ENCODE measurements around the gene RPL10. TPM values are rescaled to one million over a fixed set of nuclear protein-coding genes. Genes with fewer than 3 reads are reported as not detected.
A peak's percentile ranks its signal among the peaks of the same experiment; 100 is the strongest.

Gene RPL10
- total and polyA plus RNA-seq, 2 of the 13 experiments (the other 11 are each of a cell fraction or from before 2014, with no cell fraction given): 2,381 to 4,713 TPM

DNA sequence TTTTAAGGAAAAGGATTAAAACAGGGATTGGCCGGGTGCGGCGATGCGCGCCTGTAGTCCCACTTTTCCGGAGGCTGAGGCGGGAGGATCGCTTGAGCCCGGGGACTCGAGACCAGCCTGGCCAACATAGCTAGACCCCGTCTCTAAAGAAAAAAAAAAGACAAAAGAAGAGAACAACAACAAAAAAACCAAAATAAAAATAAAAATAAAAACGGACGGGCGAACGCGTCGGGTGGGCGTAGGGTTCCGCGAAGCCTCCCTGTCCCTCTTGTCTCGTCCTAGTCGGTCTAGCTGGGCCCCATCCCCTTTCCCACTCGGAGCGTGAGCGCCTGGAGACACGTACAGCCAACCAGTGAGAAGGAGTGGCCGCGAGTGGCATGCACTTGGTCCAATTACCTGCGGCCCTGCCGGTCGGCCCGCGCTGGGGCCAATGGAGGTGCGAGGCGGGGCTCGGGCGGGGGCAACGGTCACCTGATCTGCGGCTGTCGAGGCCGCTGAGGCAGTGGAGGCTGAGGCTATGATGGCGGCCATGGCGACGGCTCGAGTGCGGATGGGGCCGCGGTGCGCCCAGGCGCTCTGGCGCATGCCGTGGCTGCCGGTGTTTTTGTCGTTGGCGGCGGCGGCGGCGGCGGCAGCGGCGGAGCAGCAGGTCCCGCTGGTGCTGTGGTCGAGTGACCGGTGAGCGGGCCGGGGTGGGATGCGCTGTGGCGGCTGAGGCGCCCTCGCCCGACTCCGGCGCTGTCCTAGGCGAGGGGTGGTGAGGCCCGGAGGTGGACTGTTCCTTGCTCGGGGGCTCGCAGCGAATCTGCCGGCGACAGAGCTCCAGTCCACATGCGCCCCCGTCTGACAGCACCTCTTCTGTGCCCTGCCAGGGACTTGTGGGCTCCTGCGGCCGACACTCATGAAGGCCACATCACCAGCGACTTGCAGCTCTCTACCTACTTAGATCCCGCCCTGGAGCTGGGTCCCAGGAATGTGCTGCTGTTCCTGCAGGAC lies 30.3 kb downstream of the RPL10 start, which contains the start of gene ATP6AP1 (continued):
- TF ChIP-seq, protein P1, sequence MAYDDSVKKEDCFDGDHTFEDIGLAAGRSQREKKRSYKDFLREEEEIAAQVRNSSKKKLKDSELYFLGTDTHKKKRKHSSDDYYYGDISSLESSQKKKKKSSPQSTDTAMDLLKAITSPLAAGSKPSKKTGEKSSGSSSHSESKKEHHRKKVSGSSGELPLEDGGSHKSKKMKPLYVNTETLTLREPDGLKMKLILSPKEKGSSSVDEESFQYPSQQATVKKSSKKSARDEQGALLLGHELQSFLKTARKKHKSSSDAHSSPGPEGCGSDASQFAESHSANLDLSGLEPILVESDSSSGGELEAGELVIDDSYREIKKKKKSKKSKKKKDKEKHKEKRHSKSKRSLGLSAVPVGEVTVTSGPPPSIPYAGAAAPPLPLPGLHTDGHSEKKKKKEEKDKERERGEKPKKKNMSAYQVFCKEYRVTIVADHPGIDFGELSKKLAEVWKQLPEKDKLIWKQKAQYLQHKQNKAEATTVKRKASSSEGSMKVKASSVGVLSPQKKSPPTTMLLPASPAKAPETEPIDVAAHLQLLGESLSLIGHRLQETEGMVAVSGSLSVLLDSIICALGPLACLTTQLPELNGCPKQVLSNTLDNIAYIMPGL (CRISPR knock-in tag; IDR thresholded peaks at IDR 0.05; ENCODE audit: borderline replicate concordance in 1 of 2, low read depth in 1 of 2): peak; percentile 23 to 65; a peak in 1 of 4 replicates
- TF ChIP-seq HMGA1 (CRISPR knock-in tag; conservative IDR thresholded peaks at IDR 0.05): no peak
- 0 out of 2 replicates have a peak, but pooled peaks have one; percentile 16 for TF ChIP-seq KMT2A (CRISPR knock-in tag; IDR thresholded peaks at IDR 0.05)
- TF ChIP-seq HNRNPH1 (optimal IDR thresholded peaks at IDR 0.05; ENCODE audit: low read depth, low read length): no peak
- TF ChIP-seq ZBTB7B (CRISPR knock-in tag; IDR thresholded peaks at IDR 0.05): no peak
- no peak; the same call in 1 of the 2 replicates for TF ChIP-seq ZNF333 (CRISPR knock-in tag; IDR thresholded peaks at IDR 0.05; ENCODE audit: borderline replicate concordance)
- peak; percentile 65; the same call in 1 of the 2 replicates for TF ChIP-seq ZNF724P (CRISPR knock-in tag; IDR thresholded peaks at IDR 0.05; ENCODE audit: borderline replicate concordance)
- TF ChIP-seq ERF (CRISPR knock-in tag; IDR thresholded peaks at IDR 0.05): peak; percentile 44; the same call in 1 of the 2 replicates
- TF ChIP-seq CREB1 (IDR thresholded peaks at IDR 0.05): peak; percentile 37; the same call in 1 of the 2 replicates
- TF ChIP-seq CREB1 (CRISPR knock-in tag; IDR thresholded peaks at IDR 0.05): peak; percentile 47
- TF ChIP-seq, protein P2, sequence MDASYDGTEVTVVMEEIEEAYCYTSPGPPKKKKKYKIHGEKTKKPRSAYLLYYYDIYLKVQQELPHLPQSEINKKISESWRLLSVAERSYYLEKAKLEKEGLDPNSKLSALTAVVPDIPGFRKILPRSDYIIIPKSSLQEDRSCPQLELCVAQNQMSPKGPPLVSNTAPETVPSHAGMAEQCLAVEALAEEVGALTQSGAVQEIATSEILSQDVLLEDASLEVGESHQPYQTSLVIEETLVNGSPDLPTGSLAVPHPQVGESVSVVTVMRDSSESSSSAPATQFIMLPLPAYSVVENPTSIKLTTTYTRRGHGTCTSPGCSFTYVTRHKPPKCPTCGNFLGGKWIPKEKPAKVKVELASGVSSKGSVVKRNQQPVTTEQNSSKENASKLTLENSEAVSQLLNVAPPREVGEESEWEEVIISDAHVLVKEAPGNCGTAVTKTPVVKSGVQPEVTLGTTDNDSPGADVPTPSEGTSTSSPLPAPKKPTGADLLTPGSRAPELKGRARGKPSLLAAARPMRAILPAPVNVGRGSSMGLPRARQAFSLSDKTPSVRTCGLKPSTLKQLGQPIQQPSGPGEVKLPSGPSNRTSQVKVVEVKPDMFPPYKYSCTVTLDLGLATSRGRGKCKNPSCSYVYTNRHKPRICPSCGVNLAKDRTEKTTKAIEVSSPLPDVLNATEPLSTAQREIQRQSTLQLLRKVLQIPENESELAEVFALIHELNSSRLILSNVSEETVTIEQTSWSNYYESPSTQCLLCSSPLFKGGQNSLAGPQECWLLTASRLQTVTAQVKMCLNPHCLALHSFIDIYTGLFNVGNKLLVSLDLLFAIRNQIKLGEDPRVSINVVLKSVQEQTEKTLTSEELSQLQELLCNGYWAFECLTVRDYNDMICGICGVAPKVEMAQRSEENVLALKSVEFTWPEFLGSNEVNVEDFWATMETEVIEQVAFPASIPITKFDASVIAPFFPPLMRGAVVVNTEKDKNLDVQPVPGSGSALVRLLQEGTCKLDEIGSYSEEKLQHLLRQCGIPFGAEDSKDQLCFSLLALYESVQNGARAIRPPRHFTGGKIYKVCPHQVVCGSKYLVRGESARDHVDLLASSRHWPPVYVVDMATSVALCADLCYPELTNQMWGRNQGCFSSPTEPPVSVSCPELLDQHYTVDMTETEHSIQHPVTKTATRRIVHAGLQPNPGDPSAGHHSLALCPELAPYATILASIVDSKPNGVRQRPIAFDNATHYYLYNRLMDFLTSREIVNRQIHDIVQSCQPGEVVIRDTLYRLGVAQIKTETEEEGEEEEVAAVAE (CRISPR knock-in tag; IDR thresholded peaks at IDR 0.05; ENCODE audit: borderline replicate concordance): no peak
- TF ChIP-seq ZBTB7A (CRISPR knock-in tag; IDR thresholded peaks at IDR 0.05): 0 out of 2 replicates have a peak, but pooled peaks have one; percentile 54
- peak; percentile 80 for TF ChIP-seq GATAD1 (CRISPR knock-in tag; IDR thresholded peaks at IDR 0.05)
- TF ChIP-seq SETDB1 (CRISPR knock-in tag; IDR thresholded peaks at IDR 0.05; ENCODE audit: borderline replicate concordance): no peak
- TF ChIP-seq REPIN1 (CRISPR knock-in tag; IDR thresholded peaks at IDR 0.05; ENCODE audit: borderline replicate concordance, low read depth): no peak
- TF ChIP-seq PPARG (CRISPR knock-in tag; conservative IDR thresholded peaks at IDR 0.05): no peak
- TF ChIP-seq MAX (IDR thresholded peaks at IDR 0.05): peak; percentile 65
- TF ChIP-seq ZNF597 (CRISPR knock-in tag; IDR thresholded peaks at IDR 0.05): no peak
- TF ChIP-seq YY1 (IDR thresholded peaks at IDR 0.05; ENCODE audit: insufficient read depth, insufficient replicate concordance, low read depth, low read length): peak; percentile 90
- TF ChIP-seq RNF2 (conservative IDR thresholded peaks at IDR 0.05; ENCODE audit: low read depth): 0 out of 2 replicates have a peak, but pooled peaks have one; percentile 23
- TF ChIP-seq NR2F2 (IDR thresholded peaks at IDR 0.05; ENCODE audit: borderline replicate concordance, low read depth): no peak
- peak; percentile 59; the same call in 1 of the 2 replicates for TF ChIP-seq ZBTB38 (CRISPR knock-in tag; IDR thresholded peaks at IDR 0.05)

Data from HepG2 (cell line).